Liver (tissue), 3 donors: Measurements from ENCODE around the gene PIGO.

ENCODE experiments used
- ATF3 ChIP-seq: IDR thresholded peaks from 2 replicates; pipeline ENCODE4 v1.6.1; 2016; ENCODE audit warnings: antibody characterized with exemption
- CTCF ChIP-seq: fragments of 150-350 bp; IDR thresholded peaks from 2 replicates; pipeline ENCODE4 v1.5.1; 2017; ENCODE audit warnings: improper control_type of control experiment, low read depth, low read length; ENCODE audit not compliant: missing input control
- EGR1 ChIP-seq, 2 donors: IDR thresholded peaks; 2 replicates each; pipeline ENCODE4 v1.6.1; 2016 to 2018; ENCODE audit warnings: antibody characterized with exemption in 2 of 2, low read depth in 2 of 2
- FOXA1 ChIP-seq: IDR thresholded peaks from 2 replicates; pipeline ENCODE4 v1.6.1; 2016; ENCODE audit warnings: antibody characterized with exemption
- GABPA ChIP-seq, 2 donors: IDR thresholded peaks in 1 of 2; conservative IDR thresholded peaks in 1 of 2; 2 replicates each; pipeline ENCODE4 v1.6.1; 2016; ENCODE audit warnings: antibody characterized with exemption in 2 of 2, mild to moderate bottlenecking in 1 of 2, moderate library complexity in 1 of 2
- JUND ChIP-seq, 2 donors: IDR thresholded peaks; 2 replicates each; pipeline ENCODE4 v1.6.1; 2016; ENCODE audit warnings: antibody characterized with exemption in 2 of 2
- MAX ChIP-seq: IDR thresholded peaks from 2 replicates; pipeline ENCODE4 v1.6.1; 2016; ENCODE audit warnings: antibody characterized with exemption
- NR2F2 ChIP-seq: IDR thresholded peaks from 2 replicates; pipeline ENCODE4 v1.6.1; 2016; ENCODE audit warnings: antibody characterized with exemption
- RAD21 ChIP-seq, 2 donors: IDR thresholded peaks; 2 replicates each; pipeline ENCODE4 v1.6.1; 2016; ENCODE audit warnings: antibody characterized with exemption in 2 of 2, mild to moderate bottlenecking in 2 of 2
- REST ChIP-seq: IDR thresholded peaks from 2 replicates; pipeline ENCODE4 v1.6.1; 2016; ENCODE audit warnings: antibody characterized with exemption, mild to moderate bottlenecking
- SP1 ChIP-seq: IDR thresholded peaks from 2 replicates; pipeline ENCODE4 v1.6.1; 2018; ENCODE audit warnings: antibody characterized with exemption, mild to moderate bottlenecking
- TAF1 ChIP-seq: conservative IDR thresholded peaks from 2 replicates; pipeline ENCODE4 v1.6.1; 2016; ENCODE audit warnings: antibody characterized with exemption, mild to moderate bottlenecking
- YY1 ChIP-seq: IDR thresholded peaks from 2 replicates; pipeline ENCODE4 v1.6.1; 2016; ENCODE audit warnings: antibody characterized with exemption, mild to moderate bottlenecking
- ZBTB33 ChIP-seq: IDR thresholded peaks from 2 replicates; pipeline ENCODE4 v1.6.1; 2016; ENCODE audit warnings: antibody characterized with exemption
- donor health status: healthy.
- donor health status: healthy.

GRCh38 chr9:35106343-35106730 is 9.9 kb upstream of the PIGO start:
- TF ChIP-seq RAD21 (IDR thresholded peaks at IDR 0.05) (no peak), ZBTB33 (no peak), CTCF (no peak), SP1 (no peak), JUND (IDR thresholded peaks at IDR 0.05) (no peak), REST (no peak), YY1 (no peak), ATF3 (no peak), FOXA1 (no peak), GABPA (IDR thresholded peaks at IDR 0.05 in 1 of 2, conservative IDR thresholded peaks at IDR 0.05 in 1 of 2) (no peak), MAX (no peak), NR2F2 (no peak), EGR1 (IDR thresholded peaks at IDR 0.05; ENCODE audit: low read depth in 2 of 2) (no peak), TAF1 (no peak)
